Central memory CD4-positive, alpha-beta T cell (primary cell): Measurements from ENCODE around the gene KANK3.
A peak's percentile ranks its signal among the peaks of the same experiment; 100 is the strongest.
"Not testable (repeated sequence)": the region's sequence is repeated elsewhere in the genome, so short reads cannot be mapped to it uniquely, and the experiment has no call there.

ENCODE experiments used
- DNase-seq: peaks from one replicate; pipeline ENCODE4 v3.0.0; 2022
- total RNA-seq, 3 experiments: gene quantifications; one replicate each; lab custom pipeline; 2026; lab: John Stamatoyannopoulos, UW

The KANK3 gene
- total RNA-seq = 0.49 to 5.2 (median 2.7) reads per million in 3 experiments

DNA sequence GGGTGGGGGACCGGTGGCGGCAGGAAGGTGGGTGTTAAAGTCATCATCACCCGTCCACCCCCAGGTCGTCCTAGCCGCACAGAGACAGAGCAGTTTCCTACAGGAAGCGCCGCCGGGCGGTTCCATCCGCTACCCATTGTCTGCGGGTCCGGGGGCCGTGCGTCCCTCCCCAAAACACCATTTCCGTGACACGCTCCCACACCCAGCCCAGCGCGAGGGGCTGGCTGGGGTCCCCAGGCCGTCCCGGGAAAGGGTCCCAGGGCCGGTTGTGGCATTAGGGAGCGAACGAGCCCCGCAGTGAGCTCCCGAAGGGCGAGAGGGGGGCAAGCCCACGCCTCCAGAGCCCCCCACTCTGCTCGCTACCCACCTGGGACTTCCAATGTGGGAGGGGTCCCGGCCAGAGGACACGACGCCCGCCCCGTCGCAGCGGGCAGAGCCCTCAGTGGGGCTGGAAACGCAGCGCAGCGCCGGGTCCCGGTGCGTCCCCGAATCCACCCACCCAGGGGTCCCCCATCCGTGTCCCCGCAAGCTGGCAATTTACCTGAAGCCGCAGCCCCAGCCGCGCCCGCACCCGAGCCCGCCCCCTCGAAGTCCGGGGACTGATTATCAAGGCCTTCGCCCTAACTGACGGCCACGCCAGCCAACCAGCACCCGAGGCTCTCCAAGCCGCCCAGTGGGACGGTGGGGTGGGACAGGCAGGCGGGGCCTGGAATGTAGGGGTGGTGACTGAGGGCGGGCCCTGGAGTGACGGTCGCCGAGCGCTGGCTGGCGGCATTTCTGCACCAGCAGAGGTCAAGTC, at the start of gene KANK3:
Gene KANK3 (minus strand): TSS at position 579 of the 799 bp plus-strand sequence. CDS start 5,434 bp downstream, outside the sequence.
- DNase-seq = peak; percentile 88

DNA sequence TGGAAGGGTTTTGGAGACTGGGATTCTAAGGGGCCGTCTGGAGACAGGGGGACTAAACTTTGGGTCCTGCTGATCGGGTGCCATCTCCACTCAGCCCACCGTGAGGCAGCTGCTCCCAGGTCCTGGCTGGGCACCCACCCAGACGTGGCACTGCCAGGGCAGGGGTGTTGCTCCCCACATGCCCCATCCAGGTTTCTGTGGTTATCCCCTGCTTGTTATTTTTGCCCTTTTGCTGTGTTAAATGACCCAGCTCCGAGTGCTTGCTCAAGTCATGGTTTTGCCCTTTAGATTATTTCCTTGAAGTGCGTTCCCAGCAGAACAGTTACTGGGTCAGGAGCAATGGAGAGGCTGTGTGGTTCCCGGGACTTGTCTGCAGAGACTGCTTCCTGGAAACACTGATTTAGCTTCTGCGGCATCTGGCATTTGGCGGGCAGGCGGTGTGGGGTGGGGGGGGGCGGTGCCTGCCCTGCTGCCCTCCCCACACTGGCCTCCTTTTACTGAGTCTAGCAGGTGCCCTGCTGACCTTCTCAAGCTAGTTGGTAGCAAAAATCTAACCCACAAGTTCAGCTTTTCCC, 49.0 kb upstream of the KANK3 start:
- no peak for DNase-seq

DNA sequence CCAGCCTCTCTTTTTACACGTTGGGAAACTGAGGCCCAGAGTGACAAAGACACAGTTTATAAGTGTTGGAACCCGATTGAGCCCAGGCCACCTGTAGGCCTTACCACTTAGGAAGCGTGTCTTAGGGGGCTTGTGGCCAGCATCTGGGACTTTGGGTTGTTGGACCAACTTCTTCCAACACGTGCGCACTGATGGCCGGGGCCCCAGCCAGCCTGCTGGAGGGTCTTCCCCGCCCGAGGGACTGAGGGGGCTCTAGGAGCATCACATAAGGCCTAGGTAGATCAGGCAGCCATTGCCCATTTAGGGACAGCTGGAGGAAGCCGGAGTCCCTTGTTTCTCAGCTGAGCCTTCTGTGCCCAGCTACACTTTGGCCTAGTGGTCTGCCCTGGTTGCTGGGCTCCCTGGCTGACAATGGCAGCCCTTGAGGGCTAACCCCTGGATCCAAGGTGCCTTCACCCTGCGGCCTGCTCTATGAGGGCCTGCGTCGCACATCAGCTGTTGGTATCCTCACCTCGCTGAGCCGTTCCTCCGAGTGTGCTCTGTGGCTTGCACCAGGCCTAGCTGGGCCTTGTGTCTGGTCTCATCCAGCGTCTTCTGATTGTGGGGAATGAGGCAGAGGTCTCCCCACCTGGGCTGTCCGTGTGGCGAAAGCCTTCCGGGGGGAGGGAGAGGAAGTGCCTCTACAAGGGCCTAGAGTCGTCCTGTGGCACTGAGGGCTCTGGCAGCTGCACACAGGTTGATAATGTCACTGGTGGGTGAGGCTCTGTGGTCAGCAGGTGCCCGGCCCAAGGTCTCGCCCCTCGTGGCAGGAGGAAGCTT, 48.3 kb upstream of the KANK3 start:
- no peak for DNase-seq

DNA sequence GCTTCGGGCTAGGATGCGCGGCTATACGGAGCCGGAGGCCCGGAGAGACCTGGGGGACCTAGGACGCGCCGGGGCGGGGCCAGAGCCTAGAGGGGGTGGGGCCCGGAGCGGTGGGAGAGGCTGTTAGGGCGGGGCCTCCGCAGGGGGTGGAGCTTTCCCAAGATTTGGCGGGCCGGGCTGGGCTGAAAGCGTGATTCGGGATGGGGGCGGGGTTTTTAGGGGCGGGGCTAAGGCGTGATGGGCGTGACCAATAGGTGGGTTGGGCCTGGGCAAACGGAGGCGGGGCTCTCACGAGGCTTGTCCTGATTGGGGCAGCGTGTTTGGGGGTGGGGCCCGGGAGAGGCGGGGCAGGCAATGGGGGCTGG, 47.5 kb upstream of the KANK3 start:
- DNase-seq = peak; percentile 87

DNA sequence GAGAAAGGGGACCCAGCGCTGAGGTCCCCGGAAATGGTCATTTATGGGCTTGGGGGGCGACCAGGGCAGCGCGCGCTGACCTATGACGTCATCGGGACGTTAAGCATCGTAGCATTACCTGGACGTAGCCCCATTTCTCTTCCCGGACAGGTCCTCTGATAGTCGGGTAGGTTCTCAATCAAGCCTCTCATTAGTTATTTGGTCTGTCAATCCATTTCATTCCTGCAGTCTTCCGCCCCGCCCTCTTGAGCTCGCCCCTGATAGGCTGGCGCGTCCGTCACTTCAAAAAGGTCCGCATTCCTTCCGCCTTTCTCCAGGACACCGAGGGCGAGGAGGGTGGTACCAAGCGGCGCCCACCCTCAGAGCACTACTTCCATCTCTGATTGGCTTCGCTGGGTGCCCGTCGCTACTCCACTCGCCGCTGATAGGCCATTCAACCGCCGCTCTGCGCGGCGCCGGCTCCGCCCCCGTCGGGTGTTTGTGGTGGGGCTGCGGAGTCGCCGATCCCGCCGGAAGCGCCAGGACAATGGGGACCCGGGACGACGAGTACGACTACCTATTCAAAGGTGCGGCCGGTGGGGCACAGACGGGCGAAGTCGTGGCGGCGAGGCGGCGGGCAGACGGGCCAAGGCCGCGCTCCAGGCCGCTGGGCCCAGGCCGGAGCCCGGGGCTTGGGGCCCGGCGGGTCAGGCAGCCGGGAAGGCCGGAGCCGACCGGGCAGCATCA, 47.0 kb upstream of the KANK3 start, which contains the start of gene RAB11B:
Gene RAB11B (plus strand): TSS at position 470 of the 726 bp plus-strand sequence. CDS start 57 bp downstream, at position 527.
- peak; percentile 98 for DNase-seq

DNA sequence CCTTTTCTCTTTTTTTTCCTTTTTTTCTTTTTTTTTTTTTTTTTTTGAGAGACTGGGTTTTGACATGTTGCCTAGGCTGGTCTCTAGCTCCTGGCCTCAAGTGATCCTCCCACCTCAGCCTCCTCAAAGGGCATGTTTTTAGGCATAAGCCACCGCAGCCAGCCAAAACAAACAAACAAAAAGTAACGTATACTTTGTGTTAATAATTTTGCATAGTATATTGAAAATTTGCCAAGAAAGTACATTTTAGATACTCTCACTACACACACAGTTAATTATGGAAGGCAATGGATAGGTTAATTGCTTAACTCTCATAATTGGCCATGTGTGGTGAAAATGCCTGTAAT, 45.5 kb upstream of the KANK3 start:
- no peak for DNase-seq

DNA sequence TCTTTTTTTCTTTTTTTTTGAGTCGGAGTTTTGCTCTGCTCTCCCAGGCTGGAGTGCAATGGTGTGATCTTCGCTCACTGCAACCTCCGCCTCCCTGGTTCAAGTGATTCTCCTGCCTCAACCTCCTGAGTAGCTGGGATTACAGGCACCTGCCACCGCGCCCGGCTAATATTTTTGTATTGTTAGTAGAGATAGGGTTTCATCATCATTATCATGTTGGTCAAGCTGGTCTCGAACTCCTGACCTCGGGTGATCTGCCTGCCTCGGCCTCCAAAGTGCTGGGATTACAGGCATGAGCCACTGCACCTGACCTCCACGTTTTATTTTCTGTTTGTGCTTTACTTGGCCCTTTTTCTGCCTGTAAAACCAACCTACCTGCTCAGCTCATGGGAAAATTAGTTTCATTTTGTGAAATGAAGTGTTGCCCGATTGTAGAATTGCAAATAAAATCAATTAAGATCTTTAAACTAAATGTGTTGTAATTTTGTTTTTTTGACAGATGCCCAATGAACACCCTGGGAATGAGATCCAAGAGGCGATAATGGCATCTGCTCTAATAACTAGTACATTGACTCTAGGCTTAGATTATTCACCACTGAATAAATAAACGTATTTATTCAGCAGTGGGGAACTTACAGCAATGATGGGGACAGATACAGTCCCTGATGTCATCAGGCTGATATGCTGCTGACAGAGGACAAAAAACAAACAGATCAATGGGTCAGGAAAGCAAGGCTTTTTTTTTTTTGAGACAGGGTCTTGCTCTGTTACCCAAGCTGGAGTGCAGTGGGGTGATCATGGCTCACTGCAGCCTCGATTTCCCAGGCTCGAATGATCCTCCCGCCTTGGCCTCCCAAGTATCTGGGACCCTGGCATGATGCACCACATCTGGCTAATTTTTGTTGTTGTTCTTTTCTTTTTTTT, 44.9 kb upstream of the KANK3 start:
- no peak for DNase-seq

DNA sequence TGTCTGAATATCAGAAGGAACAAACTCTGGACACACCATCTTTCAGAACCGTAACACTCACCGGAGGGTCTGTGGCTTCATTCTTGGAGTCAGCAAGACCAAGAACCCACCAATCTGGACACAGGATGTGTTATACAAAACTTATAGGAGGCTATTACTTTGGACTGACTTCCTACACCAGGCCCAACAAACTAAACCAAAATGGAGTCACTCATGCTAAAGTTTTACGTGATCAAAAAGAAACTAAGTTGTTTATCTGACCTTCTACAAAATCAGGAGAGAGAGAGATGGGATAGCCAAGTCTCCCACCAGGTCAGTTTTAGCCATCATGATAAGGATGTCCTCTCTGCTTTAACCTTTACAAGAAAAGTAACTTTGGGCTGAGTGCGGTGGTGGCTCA, 43.9 kb upstream of the KANK3 start:
- DNase-seq = no peak

DNA sequence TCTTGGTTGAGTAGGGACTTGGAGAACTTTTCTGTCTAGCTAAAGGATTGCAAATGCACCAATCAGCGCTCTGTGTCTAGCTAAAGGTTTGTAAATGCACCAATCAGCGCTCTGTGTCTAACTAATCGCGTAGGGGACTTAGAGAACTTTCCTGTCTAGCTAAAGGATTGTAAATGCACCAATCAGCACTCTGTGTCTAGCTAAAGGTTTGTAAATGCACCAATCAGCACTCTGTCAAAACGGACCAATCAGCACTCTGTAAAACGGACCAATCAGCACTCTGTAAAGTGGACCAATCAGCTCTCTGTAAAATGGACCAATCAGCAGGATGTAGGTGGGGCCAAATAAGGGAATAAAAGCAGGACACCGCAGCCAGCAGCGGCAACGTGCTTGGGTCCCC, 43.4 kb upstream of the KANK3 start:
- not testable (repeated sequence) for DNase-seq

DNA sequence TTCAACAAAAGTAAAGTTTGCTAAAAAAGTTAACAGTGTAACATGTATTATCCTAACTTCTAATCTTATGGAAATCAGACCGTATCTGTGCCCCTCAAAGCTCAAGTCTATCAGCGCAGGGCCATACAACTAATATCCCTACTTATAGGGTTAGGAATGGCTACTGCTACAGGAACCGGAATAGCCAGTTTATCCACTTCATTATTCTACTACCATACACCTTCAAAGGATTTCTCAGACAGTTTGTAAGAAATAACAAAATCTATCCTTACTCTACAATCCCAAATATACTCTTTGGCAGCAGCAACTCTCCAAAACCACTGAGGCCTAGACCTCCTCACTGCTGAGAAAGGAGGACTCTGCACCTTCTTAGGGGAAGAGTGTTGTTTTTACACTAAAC, 42.5 kb upstream of the KANK3 start:
- not testable (repeated sequence) for DNase-seq

DNA sequence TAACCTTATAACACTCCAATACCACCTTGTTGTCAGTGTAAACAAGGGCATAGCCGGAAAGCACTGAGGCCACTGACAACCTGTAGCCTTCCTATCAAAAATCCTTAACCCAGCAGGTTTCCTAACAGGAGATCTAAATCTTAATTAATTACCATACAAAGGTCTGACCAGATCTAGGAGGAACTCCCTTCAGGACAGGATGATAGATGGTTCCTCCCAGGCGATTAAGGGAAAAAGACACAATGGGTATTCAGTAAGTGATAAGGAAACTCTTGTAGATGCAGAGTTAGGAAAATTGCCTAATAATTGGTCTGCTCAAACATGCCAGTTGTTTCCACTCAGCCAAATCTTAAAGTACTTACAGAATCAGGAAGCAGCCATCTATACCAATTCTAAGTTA, 42.0 kb upstream of the KANK3 start:
- DNase-seq = not testable (repeated sequence)

DNA sequence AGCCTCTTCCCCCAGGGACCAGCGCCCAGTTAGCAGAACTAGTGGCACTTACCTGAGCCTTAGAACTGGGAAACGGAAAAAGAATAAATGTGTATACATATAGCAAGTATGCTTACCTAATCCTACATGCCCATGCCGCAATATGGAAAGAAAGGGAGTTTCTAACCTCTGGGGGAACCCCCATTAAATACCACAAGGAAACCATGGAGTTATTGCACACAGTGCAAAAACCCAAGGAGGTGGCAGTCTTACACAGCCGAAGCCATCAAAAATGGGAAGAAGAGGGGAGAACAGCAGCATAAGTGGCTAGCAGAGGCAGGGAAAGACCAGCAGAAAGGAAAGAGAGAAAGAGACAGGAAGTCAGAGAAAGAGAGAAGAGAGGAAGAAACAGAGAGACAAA, 41.5 kb upstream of the KANK3 start:
- not testable (repeated sequence) for DNase-seq

DNA sequence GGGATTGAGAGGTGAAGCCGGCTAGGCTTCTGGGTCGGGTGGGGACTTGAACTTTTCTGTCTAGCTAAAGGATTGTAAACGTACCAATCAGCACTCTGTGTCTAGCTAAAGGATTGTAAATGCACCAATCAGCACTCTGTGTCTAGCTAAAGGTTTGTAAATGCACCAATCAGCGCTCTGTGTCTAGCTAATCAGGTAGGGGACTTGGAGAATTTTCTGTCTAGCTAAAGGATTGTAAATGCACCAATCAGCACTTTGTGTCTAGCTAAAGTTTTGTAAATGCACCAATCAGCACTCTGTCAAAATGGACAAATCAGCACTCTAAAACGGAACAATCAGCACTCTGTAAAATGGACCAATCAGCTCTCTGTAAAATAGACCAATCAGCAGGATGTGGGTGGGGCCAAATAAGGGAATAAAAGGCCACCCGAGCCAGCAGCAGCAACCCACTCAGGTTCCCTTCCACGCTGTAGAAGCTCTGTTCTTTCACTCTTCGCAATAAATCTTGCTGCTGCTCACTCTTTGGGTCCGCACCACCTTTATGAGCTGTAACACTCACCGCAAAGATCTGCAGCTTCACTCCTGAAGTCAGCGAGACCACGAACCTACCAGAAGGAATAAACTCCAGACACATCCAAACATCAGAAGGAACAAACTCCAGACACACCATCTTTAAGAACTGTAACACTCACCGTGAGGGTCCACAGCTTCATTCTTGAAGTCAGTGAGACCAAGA, 36.3 kb upstream of the KANK3 start:
- not testable (repeated sequence) for DNase-seq

DNA sequence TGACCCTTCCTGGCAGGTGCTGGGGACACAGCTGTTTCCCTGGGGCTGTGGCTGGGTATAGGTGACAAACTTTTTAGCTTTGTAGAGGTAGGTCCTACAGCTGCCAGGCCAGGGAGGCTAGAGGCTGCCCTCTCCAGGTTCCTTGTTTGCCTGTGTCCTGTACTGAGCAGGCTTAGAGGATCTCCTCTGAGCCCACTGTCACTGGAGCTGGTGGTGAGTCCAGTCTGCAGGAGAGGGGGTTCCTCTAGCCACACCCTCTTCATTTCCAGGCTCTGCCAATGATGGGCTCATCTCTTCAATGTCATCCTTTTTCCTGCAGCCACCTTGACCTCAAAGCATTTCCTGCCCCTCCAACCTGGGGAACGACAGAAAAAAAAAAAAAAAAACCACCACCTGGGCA, 34.5 kb upstream of the KANK3 start:
- DNase-seq = no peak

DNA sequence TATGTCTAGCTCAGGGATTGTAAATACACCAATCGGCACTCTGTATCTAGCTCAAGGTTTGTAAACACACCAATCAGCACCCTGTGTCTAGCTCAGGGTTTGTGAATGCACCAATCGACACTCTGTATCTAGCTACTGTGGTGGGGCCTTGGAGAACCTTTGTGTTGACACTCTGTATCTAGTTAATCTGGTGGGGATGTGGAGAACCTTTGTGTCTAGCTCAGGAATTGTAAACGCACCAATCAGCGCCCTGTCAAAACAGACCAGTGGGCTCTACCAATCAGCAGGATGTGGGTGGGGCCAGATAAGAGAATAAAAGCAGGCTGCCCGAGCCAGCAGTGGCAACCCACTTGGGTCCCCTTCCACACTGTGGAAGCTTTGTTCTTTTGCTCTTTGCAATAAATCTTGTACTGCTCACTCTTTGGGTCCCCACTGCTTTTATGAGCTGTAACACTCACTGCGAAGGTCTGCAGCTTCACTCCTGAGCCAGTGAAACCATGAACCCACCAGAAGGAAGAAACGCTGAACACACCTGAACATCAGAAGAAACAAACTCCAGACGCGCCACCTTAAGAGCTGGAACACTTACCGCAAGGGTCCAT, 33.4 kb upstream of the KANK3 start:
- not testable (repeated sequence) for DNase-seq

DNA sequence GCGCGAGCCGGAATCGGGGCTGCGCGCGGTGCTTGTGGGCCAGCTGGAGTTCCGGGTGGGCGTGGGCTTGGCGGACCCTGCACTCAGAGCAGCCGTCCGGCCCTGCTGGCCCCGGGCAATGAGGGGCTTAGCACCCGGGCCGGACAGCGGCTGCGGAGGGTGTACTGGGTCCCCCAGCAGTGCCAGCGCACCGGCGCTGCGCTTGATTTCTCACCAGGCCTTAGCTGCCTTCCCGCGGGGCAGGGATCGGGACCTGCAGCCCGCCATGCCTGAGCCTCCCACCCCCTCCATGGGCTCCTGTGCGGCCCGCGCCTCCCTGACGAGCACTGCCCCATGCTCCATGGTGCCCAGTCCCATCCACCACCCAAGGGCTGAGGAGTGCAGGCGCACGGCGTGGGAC, 32.7 kb upstream of the KANK3 start:
- not testable (repeated sequence) for DNase-seq

DNA sequence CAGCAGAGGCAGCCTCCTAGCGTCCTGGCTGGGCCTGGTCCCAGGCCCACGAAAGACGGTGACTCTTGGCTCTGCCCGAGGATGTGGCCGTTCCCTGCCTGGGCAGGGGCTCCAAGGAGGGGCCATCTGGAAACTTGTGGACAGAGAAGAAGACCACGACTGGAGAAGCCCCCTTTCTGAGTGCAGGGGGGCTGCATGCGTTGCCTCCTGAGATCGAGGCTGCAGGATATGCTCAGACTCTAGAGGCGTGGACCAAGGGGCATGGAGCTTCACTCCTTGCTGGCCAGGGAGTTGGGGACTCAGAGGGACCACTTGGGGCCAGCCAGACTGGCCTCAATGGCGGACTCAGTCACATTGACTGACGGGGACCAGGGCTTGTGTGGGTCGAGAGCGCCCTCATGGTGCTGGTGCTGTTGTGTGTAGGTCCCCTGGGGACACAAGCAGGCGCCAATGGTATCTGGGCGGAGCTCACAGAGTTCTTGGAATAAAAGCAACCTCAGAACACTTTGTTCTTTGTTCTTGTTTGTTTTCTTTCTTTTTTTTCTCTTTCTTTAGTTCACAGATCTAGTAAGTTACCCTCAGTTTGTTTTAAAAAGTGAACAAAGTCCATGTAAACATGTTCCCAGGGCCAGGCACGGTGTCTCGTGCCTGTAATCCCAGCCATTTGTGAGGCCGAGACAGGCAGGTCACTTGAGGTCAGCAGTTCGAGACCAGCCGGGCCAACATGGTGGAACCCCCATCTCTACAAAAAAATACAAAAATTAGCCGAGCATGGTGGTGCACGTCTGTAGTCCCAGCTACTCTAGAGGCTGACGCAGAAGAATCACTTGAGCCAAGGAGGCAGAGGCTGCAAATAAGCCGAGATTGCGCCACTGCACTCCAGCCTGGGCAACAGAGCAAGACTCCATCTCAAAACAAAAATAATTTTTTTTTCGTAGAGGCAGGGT, 31.1 kb upstream of the KANK3 start:
- DNase-seq = no peak

DNA sequence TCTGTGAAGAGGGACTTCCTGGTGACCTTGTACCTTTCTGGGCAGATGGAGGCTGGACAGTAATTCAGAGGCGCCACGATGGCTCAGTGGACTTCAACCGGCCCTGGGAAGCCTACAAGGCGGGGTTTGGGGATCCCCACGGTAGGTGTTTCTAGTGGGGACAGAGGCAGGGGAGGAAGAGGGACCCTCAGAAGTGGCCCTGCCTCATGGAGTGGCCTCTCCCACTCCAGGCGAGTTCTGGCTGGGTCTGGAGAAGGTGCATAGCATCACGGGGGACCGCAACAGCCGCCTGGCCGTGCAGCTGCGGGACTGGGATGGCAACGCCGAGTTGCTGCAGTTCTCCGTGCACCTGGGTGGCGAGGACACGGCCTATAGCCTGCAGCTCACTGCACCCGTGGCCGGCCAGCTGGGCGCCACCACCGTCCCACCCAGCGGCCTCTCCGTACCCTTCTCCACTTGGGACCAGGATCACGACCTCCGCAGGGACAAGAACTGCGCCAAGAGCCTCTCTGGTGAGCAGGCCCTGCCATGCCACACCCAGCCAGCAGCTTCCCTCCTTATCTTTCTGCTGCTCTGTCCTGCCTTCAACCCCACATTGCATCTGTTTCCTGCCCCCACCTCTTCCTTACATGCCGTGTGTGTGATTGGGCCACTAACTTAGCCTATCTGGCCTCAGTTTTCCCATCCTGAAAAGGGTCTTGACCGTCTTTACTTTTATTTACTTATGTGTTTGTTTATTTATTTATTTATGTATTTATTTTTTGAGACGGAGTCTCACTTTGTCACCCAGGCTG, 28.1 kb upstream of the KANK3 start:
- DNase-seq = no peak
